IMR-90 (cell line): ENCODE results near the gene PRRX1. TPM values are rescaled to one million over a fixed set of nuclear protein-coding genes. Genes with fewer than 3 reads are reported as not detected.
A peak's percentile ranks its signal among the peaks of the same experiment; 100 is the strongest.

Experiments
- ATAC-seq: fragments of 200-7000 bp; cut with Tn5 transposase; 2 replicates; pipeline ENCODE4 v1.9.1; 2020; ENCODE audit warnings: low read depth, mild to moderate bottlenecking, moderate library complexity
- BruUV-seq: library from RNA; stranded (reverse); fragments of 400-500 nt; replicated peaks from 2 replicates; lab custom pipeline; 2021; lab: Mats Ljungman, UMichigan
- CTCF ChIA-PET: fragments of 300-600 bp; formaldehyde crosslinking; extraction: SDS; loops from one replicate; lab custom pipeline; 2021; ENCODE audit warnings: antibody characterized with exemption; lab: Yijun Ruan, JAX
- POLR2A ChIA-PET: fragments of 300-600 bp; sonication (Branson Sonifier 250); formaldehyde crosslinking; loops from one replicate; lab custom pipeline; 2022; ENCODE audit warnings: antibody characterized with exemption; ENCODE audit not compliant: unreplicated experiment; lab: Charles Lee
- DNase-seq: peaks from one replicate; pipeline ENCODE4 v3.0.0; 2013
- H2AFZ ChIP-seq: replicated peaks from 2 replicates; pipeline ENCODE3; 2013; ENCODE audit warnings: low read length, mild to moderate bottlenecking; ENCODE audit not compliant: poor library complexity
- H2AK5ac ChIP-seq: 2 replicates; pipeline ENCODE4 v1.6.1; 2013; ENCODE audit warnings: low read depth, low read length, inconsistent platforms
- H2AK9ac ChIP-seq: replicated peaks from 2 replicates; pipeline ENCODE3; 2013; ENCODE audit warnings: mild to moderate bottlenecking, low read depth, low read length, moderate library complexity; ENCODE audit not compliant: poor library complexity
- H2BK120ac ChIP-seq: 2 replicates; pipeline ENCODE4 v1.6.1; 2013; ENCODE audit warnings: low read depth, low read length, inconsistent platforms
- H2BK15ac ChIP-seq: 3 replicates; pipeline ENCODE4 v1.6.1; 2013; ENCODE audit warnings: low read depth, low read length, inconsistent platforms
- H2BK20ac ChIP-seq: 2 replicates; pipeline ENCODE4 v1.6.1; 2013; ENCODE audit warnings: low read depth, mild to moderate bottlenecking, inconsistent platforms, low read length, moderate library complexity
- H2BK5ac ChIP-seq: 2 replicates; pipeline ENCODE4 v1.6.1; 2013; ENCODE audit warnings: mild to moderate bottlenecking, low read depth, low read length, inconsistent platforms; ENCODE audit not compliant: poor library complexity, severe bottlenecking
- H3K14ac ChIP-seq: replicated peaks from 2 replicates; pipeline ENCODE4 v1.6.1; 2013; ENCODE audit warnings: low read depth, low read length, inconsistent platforms
- H3K18ac ChIP-seq: 2 replicates; pipeline ENCODE4 v1.6.1; 2013; ENCODE audit warnings: low read depth, low read length, control low read depth
- H3K23ac ChIP-seq: 2 replicates; pipeline ENCODE4 v1.6.1; 2013; ENCODE audit warnings: low read depth, low read length, inconsistent platforms
- H3K27ac ChIP-seq: 2 replicates; pipeline ENCODE4 v1.5.1; 2013; ENCODE audit warnings: mild to moderate bottlenecking, control low read depth, low read length; ENCODE audit not compliant: insufficient read depth
- H3K27me3 ChIP-seq: 2 replicates; pipeline ENCODE4 v1.6.1; 2013; ENCODE audit warnings: low read length; ENCODE audit not compliant: control insufficient read depth, insufficient read depth
- H3K36me3 ChIP-seq: 2 replicates; pipeline ENCODE4 v1.6.1; 2013; ENCODE audit warnings: low read length, mixed read lengths; ENCODE audit not compliant: control insufficient read depth, insufficient read depth
- H3K4ac ChIP-seq: 2 replicates; pipeline ENCODE4 v1.6.1; 2013; ENCODE audit warnings: low read depth, low read length, inconsistent platforms
- H3K4me1 ChIP-seq: 2 replicates; pipeline ENCODE4 v1.6.1; 2013; ENCODE audit warnings: low read length, mixed read lengths; ENCODE audit not compliant: control insufficient read depth, insufficient read depth
- H3K4me2 ChIP-seq: 2 replicates; pipeline ENCODE4 v1.6.1; 2013; ENCODE audit warnings: low read depth, mild to moderate bottlenecking, control low read depth, low read length, moderate library complexity
- H3K4me3 ChIP-seq: 2 replicates; pipeline ENCODE4 v1.5.1; 2013; ENCODE audit warnings: low read depth, mild to moderate bottlenecking, control low read depth, low read length, moderate library complexity; ENCODE audit not compliant: insufficient read depth
- H3K56ac ChIP-seq: 2 replicates; pipeline ENCODE4 v1.6.1; 2013; ENCODE audit warnings: low read length, inconsistent platforms; ENCODE audit not compliant: insufficient read depth; ENCODE audit errors: extremely low read depth
- H3K79me1 ChIP-seq, 2 experiments: 2 replicates each; pipeline ENCODE4 v1.6.1; 2013; ENCODE audit warnings: low read length in 2 of 2, inconsistent platforms in 1 of 2, low read depth in 1 of 2
- H3K9ac ChIP-seq: 2 replicates; pipeline ENCODE4 v1.6.1; 2013; ENCODE audit warnings: low read depth, low read length, control low read depth
- H3K9me1 ChIP-seq: 2 replicates; pipeline ENCODE4 v1.6.1; 2013; ENCODE audit warnings: low read length, inconsistent platforms; ENCODE audit not compliant: insufficient read depth
- H3K9me3 ChIP-seq: 2 replicates; pipeline ENCODE4 v1.6.1; 2013; ENCODE audit warnings: low read length; ENCODE audit not compliant: control insufficient read depth, insufficient read depth
- H4K20me1 ChIP-seq: 2 replicates; pipeline ENCODE4 v1.6.1; 2013; ENCODE audit warnings: low read length, inconsistent platforms; ENCODE audit not compliant: insufficient read depth
- H4K5ac ChIP-seq: 2 replicates; pipeline ENCODE4 v1.6.1; 2013; ENCODE audit warnings: mild to moderate bottlenecking, low read depth, low read length, control low read depth
- H4K8ac ChIP-seq, 2 experiments: 2 replicates each; pipeline ENCODE4 v1.6.1; 2013; ENCODE audit warnings: low read depth in 2 of 2, low read length in 2 of 2, control low read depth in 1 of 2, inconsistent platforms in 1 of 2
- H4K91ac ChIP-seq: 2 replicates; pipeline ENCODE4 v1.6.1; 2013; ENCODE audit warnings: low read depth, low read length, inconsistent platforms; ENCODE audit not compliant: insufficient read depth
- BHLHE40 ChIP-seq: fragments of 150-350 bp; IDR thresholded peaks from 2 replicates; pipeline ENCODE4 v1.6.1; 2016; ENCODE audit warnings: mild to moderate bottlenecking, low read depth, low read length
- CEBPB ChIP-seq: IDR thresholded peaks from 2 replicates; pipeline ENCODE4 v1.6.1; 2012; ENCODE audit warnings: low read depth, low read length, improper control_type of control experiment
- CHD1 ChIP-seq: IDR thresholded peaks from 2 replicates; pipeline ENCODE4 v1.6.1; 2012; ENCODE audit warnings: low read depth, low read length, improper control_type of control experiment
- CTCF ChIP-seq: conservative IDR thresholded peaks from 2 replicates; pipeline ENCODE4 v1.5.1; 2012; ENCODE audit warnings: mild to moderate bottlenecking, low read depth, low read length, improper control_type of control experiment
- ELK1 ChIP-seq: fragments of 150-350 bp; IDR thresholded peaks from 2 replicates; pipeline ENCODE4 v1.6.1; 2016; ENCODE audit warnings: low read depth, mild to moderate bottlenecking, low read length, moderate library complexity, borderline replicate concordance
- FOS ChIP-seq: fragments of 150-350 bp; IDR thresholded peaks from 2 replicates; pipeline ENCODE4 v1.6.1; 2016; ENCODE audit warnings: low read depth, low read length
- MAFK ChIP-seq: IDR thresholded peaks from 2 replicates; pipeline ENCODE4 v1.6.1; 2012; ENCODE audit warnings: low read depth, low read length, improper control_type of control experiment
- MAZ ChIP-seq: IDR thresholded peaks from 2 replicates; pipeline ENCODE4 v1.6.1; 2012; ENCODE audit warnings: low read depth, mild to moderate bottlenecking, low read length, improper control_type of control experiment, moderate library complexity, borderline replicate concordance
- MXI1 ChIP-seq: IDR thresholded peaks from 2 replicates; pipeline ENCODE4 v1.6.1; 2012; ENCODE audit warnings: low read depth, mild to moderate bottlenecking, low read length, moderate library complexity, borderline replicate concordance
- NFE2L2 ChIP-seq: fragments of 150-350 bp; IDR thresholded peaks from 2 replicates; pipeline ENCODE4 v1.6.1; 2016; ENCODE audit warnings: low read depth, mild to moderate bottlenecking, low read length
- POLR2A ChIP-seq: IDR thresholded peaks from 2 replicates; pipeline ENCODE4 v1.6.1; 2012; ENCODE audit warnings: mild to moderate bottlenecking, low read depth, low read length
- RAD21 ChIP-seq: IDR thresholded peaks from 2 replicates; pipeline ENCODE4 v1.6.1; 2012; ENCODE audit warnings: low read length, improper control_type of control experiment
- RCOR1 ChIP-seq: IDR thresholded peaks from 2 replicates; pipeline ENCODE4 v1.6.1; 2012; ENCODE audit warnings: mild to moderate bottlenecking, low read length, improper control_type of control experiment; ENCODE audit not compliant: insufficient replicate concordance
- RFX5 ChIP-seq: IDR thresholded peaks from 2 replicates; pipeline ENCODE4 v1.8.0; 2012; ENCODE audit warnings: low read depth, mild to moderate bottlenecking, low read length, moderate library complexity
- SMC3 ChIP-seq: fragments of 150-350 bp; IDR thresholded peaks from 2 replicates; pipeline ENCODE4 v1.6.1; 2016; ENCODE audit warnings: low read depth, mild to moderate bottlenecking, antibody characterized with exemption, low read length, moderate library complexity
- USF2 ChIP-seq: fragments of 150-350 bp; IDR thresholded peaks from 2 replicates; pipeline ENCODE4 v1.6.1; 2017; ENCODE audit warnings: mild to moderate bottlenecking, antibody characterized with exemption, low read length, low read depth
- dilution Hi-C: fragments of 300-500 bp; cut with HindIII; formaldehyde crosslinking; loops from one replicate; pipeline ENCODE4 v1.14.3; 2018; ENCODE audit warnings: low sequenced_read_pairs; ENCODE audit not compliant: unreplicated experiment
- in situ Hi-C: fragments of 300-500 bp; cut with MboI; formaldehyde crosslinking; loops from 3 replicates; pipeline ENCODE4 v1.14.3; 2019; ENCODE audit warnings: low sequenced_read_pairs, inconsistent platforms, mixed read lengths
- intact Hi-C: fragments of 100-400 bp; cut with micrococcal nuclease; formaldehyde crosslinking; loops from 2 replicates; pipeline ENCODE4 v1.10.0; 2022
- polyA plus RNA-seq, 3 experiments: library from polyadenylated mRNA; depleted of rRNA; stranded (reverse); fragments of >200 nt; gene quantifications; 2 replicates each; pipeline ENCODE4 v1.2.3, GENCODE V29; 2012; ENCODE audit warnings: low replicate concordance in 1 of 3
- total RNA-seq: library from RNA; depleted of rRNA; stranded (reverse); fragments of >200 nt; gene quantifications from 2 replicates; pipeline ENCODE4 v1.2.3, GENCODE V29; 2012

The PRRX1 gene
- total and polyA plus RNA-seq, 2 of the 4 experiments (the other 2 are of a cell fraction), result 50.0 to 65.4 TPM

- BruUV-seq, result no TSS peak
- no peak overlapping the region for H2BK15ac ChIP-seq
- H3K4ac ChIP-seq, result no peak overlapping the region
- H3K79me1 ChIP-seq, result peaks cover 15 to 63% of the 10 kb centered on the region in 2 experiments
- no peak for ATAC-seq
- no peaks in the 10 kb centered on the region; the same call in 1 of the 2 replicates for H4K20me1 ChIP-seq
- H3K14ac ChIP-seq, result no peak overlapping the region
- H2BK20ac ChIP-seq, result no peak overlapping the region
- no peaks in the 10 kb centered on the region for H3K36me3 ChIP-seq
- H2AK9ac ChIP-seq, result no peak overlapping the region
- no peak overlapping the region for H2AK5ac ChIP-seq
- H2BK120ac ChIP-seq, result no peak overlapping the region
- H4K5ac ChIP-seq, result no peak overlapping the region
- no peak overlapping the region for H4K91ac ChIP-seq
- H3K9me3 ChIP-seq, result no peaks in the 10 kb centered on the region
- no peak overlapping the region for H3K56ac ChIP-seq
- H2BK5ac ChIP-seq, result peak overlapping the region; percentile 44
- ChIA-PET CTCF (no interaction called here), POLR2A (no interaction called here)
- H3K9ac ChIP-seq, result no peak overlapping the region
- peaks cover 4% of the 10 kb centered on the region; the same call in 1 of the 2 replicates for H3K9me1 ChIP-seq
- no peak for DNase-seq
- H3K4me2 ChIP-seq, result no peak overlapping the region; the same call in 1 of the 2 replicates
- H3K4me1 ChIP-seq, result peaks cover 15% of the 10 kb centered on the region
- H3K27me3 ChIP-seq, result no peaks in the 10 kb centered on the region
- H3K4me3 ChIP-seq, result no peak overlapping the region
- H3K18ac ChIP-seq, result no peak overlapping the region
- 0 out of 2 replicates have a peak overlapping the region, but pooled peaks have one; percentile 14 for H3K27ac ChIP-seq
- in situ Hi-C loops, result no loop called here
- intact Hi-C loops, result no loop called here
- H2AFZ ChIP-seq, result no peak overlapping the region
- no peak for TF ChIP-seq ELK1
- TF ChIP-seq RCOR1, result no peak
- TF ChIP-seq RAD21, result no peak
- TF ChIP-seq CHD1, result no peak
- no peak for TF ChIP-seq SMC3
- no peak for TF ChIP-seq RFX5
- TF ChIP-seq MAZ, result no peak
- TF ChIP-seq USF2, result no peak
- TF ChIP-seq MXI1, result no peak
- no peak for TF ChIP-seq FOS
- TF ChIP-seq CTCF, result no peak
- TF ChIP-seq CEBPB, result no peak
- no peak for TF ChIP-seq BHLHE40
- no peak for TF ChIP-seq POLR2A
- TF ChIP-seq MAFK, result no peak
- no peak for TF ChIP-seq NFE2L2
- dilution Hi-C loops, result no loop called here
- H3K23ac ChIP-seq, result no peak overlapping the region
- H4K8ac ChIP-seq, result no peak overlapping the region
Observed at GRCh38 chr1:170691258-170691657, 27.3 kb downstream of the PRRX1 start.
